Kidney (tissue), 14 donors: ENCODE measurements around the gene HHAT. TPM values are rescaled to one million over a fixed set of nuclear protein-coding genes. Genes with fewer than 3 reads are reported as not detected.

ENCODE experiments used
- DNase-seq, 5 donors: peaks; one replicate each; pipeline ENCODE4 v3.0.0-alpha.2; 2013 to 2020
- FAIRE-seq: peaks from 2 replicates; lab custom pipeline; 2012; peaks lifted over from hg19 to GRCh38; lab: Jason Lieb, UNC
- H3K27ac ChIP-seq, 2 donors: one replicate each; pipeline ENCODE4 v1.7.0; 2013; ENCODE audit warnings: low read depth in 2 of 2, low read length in 2 of 2, inconsistent platforms in 1 of 2
- H3K27me3 ChIP-seq: one replicate; pipeline ENCODE4 v1.7.1; 2013; ENCODE audit warnings: low read length, inconsistent platforms; ENCODE audit not compliant: control insufficient read depth, insufficient read depth
- H3K36me3 ChIP-seq, 3 donors: one replicate each; pipeline versions ENCODE4 v1.7.0 to v1.7.1; 2013; ENCODE audit warnings: low read length in 3 of 3, control low read depth in 1 of 3, inconsistent platforms in 1 of 3; ENCODE audit not compliant: insufficient read depth in 3 of 3, control insufficient read depth in 2 of 3
- H3K4me1 ChIP-seq, 3 donors: one replicate each; pipeline versions ENCODE4 v1.7.0 to v1.7.1; 2013; ENCODE audit warnings: low read length in 3 of 3, inconsistent platforms in 1 of 3, low read depth in 1 of 3; ENCODE audit not compliant: control insufficient read depth in 2 of 3, insufficient read depth in 2 of 3
- H3K4me3 ChIP-seq, 3 donors: one replicate each; pipeline versions ENCODE4 v1.7.0 to v1.8.1; 2013; ENCODE audit warnings: low read length in 3 of 3, control low read depth in 1 of 3, inconsistent platforms in 1 of 3
- H3K9ac ChIP-seq, 3 donors: one replicate each; pipeline versions ENCODE4 v1.7.0 to v1.7.1; 2013; ENCODE audit warnings: low read length in 3 of 3, control low read depth in 1 of 3, inconsistent platforms in 1 of 3
- H3K9me3 ChIP-seq, 3 donors: one replicate each; pipeline versions ENCODE4 v1.7.0 to v1.7.1; 2013; ENCODE audit warnings: low read length in 3 of 3, control low read depth in 1 of 3, inconsistent platforms in 1 of 3; ENCODE audit not compliant: control insufficient read depth in 2 of 3, insufficient read depth in 1 of 3
- intact Hi-C: fragments of 100-400 bp; cut with DNase I; formaldehyde crosslinking; loops from one replicate; pipeline ENCODE4 v1.11.1; 2022
- polyA plus RNA-seq: library from polyadenylated mRNA; stranded (reverse); fragments of 350-450 nt; fragmentation: Illumina TruSeq; extraction: RNeasy Lipid Tissue Mini Kit (QIAGEN cat#74804); gene quantifications from one replicate; pipeline ENCODE4 v1.2.3, GENCODE V29; 2014; ENCODE audit warnings: low read depth, low replicate concordance; ENCODE audit not compliant: insufficient read depth
- total RNA-seq: library from RNA; stranded (reverse); fragmentation: NEBNext Ultra II Directional; extraction: Animal tissue kit (Norgen Biotek cat#: 25700); gene quantifications from one replicate; pipeline ENCODE4 v1.2.1, GENCODE V29; 2021
- TF ChIP-seq, protein P1 (sequence below): IDR thresholded peaks from 3 replicates; pipeline ENCODE4 v1.5.1; 2012; ENCODE audit warnings: mild to moderate bottlenecking, moderate library complexity, borderline replicate concordance; ENCODE audit not compliant: insufficient read depth; ENCODE audit errors: extremely low read depth
- donor health status: control.
- donor health status: control.
- donor health status: control.
- donor health status: control.
- donor health status: control.
- donor health status: DM: yes; HTN: yes; CAD: no.
- donor health status: Normal renal cell carcinoma (clear cell type).

The HHAT gene
- total and polyA plus RNA-seq, 2 donors from 2014 or later: 5.5 to 9.7 TPM

- no peaks in the 10 kb centered on the region for H3K27me3 ChIP-seq
- no peak overlapping the region for H3K27ac ChIP-seq
- no peaks in the 10 kb centered on the region for H3K36me3 ChIP-seq
- H3K4me1 ChIP-seq: no peaks in the 10 kb centered on the region
- H3K9ac ChIP-seq: no peak overlapping the region
- no peaks in the 10 kb centered on the region for H3K9me3 ChIP-seq
- FAIRE-seq (no peak), DNase-seq (no peak)
- TF ChIP-seq, protein P1, sequence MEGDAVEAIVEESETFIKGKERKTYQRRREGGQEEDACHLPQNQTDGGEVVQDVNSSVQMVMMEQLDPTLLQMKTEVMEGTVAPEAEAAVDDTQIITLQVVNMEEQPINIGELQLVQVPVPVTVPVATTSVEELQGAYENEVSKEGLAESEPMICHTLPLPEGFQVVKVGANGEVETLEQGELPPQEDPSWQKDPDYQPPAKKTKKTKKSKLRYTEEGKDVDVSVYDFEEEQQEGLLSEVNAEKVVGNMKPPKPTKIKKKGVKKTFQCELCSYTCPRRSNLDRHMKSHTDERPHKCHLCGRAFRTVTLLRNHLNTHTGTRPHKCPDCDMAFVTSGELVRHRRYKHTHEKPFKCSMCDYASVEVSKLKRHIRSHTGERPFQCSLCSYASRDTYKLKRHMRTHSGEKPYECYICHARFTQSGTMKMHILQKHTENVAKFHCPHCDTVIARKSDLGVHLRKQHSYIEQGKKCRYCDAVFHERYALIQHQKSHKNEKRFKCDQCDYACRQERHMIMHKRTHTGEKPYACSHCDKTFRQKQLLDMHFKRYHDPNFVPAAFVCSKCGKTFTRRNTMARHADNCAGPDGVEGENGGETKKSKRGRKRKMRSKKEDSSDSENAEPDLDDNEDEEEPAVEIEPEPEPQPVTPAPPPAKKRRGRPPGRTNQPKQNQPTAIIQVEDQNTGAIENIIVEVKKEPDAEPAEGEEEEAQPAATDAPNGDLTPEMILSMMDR: no peak
- H3K4me3 ChIP-seq: no peak overlapping the region
- intact Hi-C loops: no loop called here
These were observed 386.4 kb downstream of the HHAT start for GRCh38 chr1:210715072-210715471.

DNA sequence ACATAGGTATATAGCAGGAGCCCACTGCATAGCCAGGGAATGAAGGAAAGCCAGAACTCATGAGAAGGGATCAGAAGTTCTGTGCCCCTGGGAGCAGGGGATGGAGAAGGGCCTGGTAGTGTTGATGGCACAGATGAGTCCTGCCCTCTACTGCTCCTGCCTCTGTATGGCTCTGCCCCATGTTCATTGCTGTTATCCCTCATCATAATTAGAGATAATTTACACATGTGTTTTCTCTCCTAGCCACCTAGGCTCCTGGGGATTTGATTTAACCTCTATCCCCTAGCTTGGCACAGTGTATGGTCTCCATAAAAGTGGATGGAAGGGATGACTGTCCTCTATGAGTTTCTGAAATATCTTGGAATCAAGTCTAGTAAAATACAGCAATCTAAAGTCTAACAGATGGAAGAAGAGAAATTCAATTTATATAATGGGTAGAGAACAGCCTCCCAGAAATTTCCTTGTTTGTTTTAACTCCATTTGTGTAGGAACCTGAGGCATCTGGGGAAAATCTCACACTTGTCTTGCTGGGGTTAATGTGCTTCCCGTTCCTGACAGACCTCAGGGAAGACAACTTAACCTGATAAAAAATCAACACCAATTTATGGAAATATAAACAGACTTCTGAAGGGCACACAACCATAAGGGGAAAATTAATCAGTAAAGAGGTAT lies 393.8 kb downstream of the HHAT start:
- DNase-seq (no peak), FAIRE-seq (no peak)
- Histone ChIP-seq H3K9me3 (no peaks in the 10 kb centered on the region), H3K27ac (no peak overlapping the region), H3K9ac (no peak overlapping the region), H3K4me1 (no peaks in the 10 kb centered on the region), H3K36me3 (no peaks in the 10 kb centered on the region), H3K4me3 (no peak overlapping the region), H3K27me3 (no peaks in the 10 kb centered on the region)
- TF ChIP-seq, protein P1: no peak
- intact Hi-C loops: no loop called here

GRCh38 chr1:210723646-210724045 lies 394.9 kb downstream of the HHAT start:
- TF ChIP-seq, protein P1: no peak
- Histone ChIP-seq H3K27me3 (no peaks in the 10 kb centered on the region), H3K4me3 (no peak overlapping the region), H3K36me3 (no peaks in the 10 kb centered on the region), H3K9ac (no peak overlapping the region), H3K4me1 (no peaks in the 10 kb centered on the region), H3K27ac (no peak overlapping the region), H3K9me3 (no peaks in the 10 kb centered on the region)
- intact Hi-C loops: no loop called here
- DNase-seq (no peak), FAIRE-seq (no peak)

DNA sequence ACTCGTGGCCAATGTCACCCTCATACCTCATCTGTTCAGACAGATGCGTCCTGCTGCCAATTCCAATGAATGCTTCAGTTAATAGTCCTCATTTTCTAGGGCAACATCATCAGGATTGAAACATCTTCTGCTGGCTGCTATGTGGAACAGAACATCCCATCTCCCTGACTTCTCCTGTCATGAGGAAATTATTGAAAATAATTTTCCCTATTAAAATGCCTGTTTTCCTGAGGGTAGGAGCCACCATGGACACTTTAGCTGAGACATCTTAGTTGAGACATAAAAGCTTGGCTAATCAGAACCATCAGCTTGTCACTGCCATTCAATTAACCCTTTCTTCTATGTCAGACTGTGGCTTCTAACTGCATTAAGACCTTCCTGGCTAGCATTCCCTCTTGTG lies 396.1 kb downstream of the HHAT start:
- intact Hi-C loops: no loop called here
- Histone ChIP-seq H3K27me3 (no peaks in the 10 kb centered on the region), H3K4me3 (no peak overlapping the region), H3K4me1 (no peaks in the 10 kb centered on the region), H3K9ac (no peak overlapping the region), H3K27ac (no peak overlapping the region), H3K36me3 (no peaks in the 10 kb centered on the region), H3K9me3 (no peaks in the 10 kb centered on the region)
- DNase-seq: no peak
- no peak for FAIRE-seq
- TF ChIP-seq, protein P1: no peak
